Smooth muscle cell of trachea (primary cell): ENCODE measurements around the gene KIAA1614. TPM values are rescaled to one million over a fixed set of nuclear protein-coding genes. Genes with fewer than 3 reads are reported as not detected.

Experiments used
- total RNA-seq: library from RNA; depleted of rRNA; stranded (reverse); fragments of >200 nt; gene quantifications from 2 replicates; pipeline ENCODE4 v1.2.1, GENCODE V29; 2014

Gene KIAA1614, protein sequence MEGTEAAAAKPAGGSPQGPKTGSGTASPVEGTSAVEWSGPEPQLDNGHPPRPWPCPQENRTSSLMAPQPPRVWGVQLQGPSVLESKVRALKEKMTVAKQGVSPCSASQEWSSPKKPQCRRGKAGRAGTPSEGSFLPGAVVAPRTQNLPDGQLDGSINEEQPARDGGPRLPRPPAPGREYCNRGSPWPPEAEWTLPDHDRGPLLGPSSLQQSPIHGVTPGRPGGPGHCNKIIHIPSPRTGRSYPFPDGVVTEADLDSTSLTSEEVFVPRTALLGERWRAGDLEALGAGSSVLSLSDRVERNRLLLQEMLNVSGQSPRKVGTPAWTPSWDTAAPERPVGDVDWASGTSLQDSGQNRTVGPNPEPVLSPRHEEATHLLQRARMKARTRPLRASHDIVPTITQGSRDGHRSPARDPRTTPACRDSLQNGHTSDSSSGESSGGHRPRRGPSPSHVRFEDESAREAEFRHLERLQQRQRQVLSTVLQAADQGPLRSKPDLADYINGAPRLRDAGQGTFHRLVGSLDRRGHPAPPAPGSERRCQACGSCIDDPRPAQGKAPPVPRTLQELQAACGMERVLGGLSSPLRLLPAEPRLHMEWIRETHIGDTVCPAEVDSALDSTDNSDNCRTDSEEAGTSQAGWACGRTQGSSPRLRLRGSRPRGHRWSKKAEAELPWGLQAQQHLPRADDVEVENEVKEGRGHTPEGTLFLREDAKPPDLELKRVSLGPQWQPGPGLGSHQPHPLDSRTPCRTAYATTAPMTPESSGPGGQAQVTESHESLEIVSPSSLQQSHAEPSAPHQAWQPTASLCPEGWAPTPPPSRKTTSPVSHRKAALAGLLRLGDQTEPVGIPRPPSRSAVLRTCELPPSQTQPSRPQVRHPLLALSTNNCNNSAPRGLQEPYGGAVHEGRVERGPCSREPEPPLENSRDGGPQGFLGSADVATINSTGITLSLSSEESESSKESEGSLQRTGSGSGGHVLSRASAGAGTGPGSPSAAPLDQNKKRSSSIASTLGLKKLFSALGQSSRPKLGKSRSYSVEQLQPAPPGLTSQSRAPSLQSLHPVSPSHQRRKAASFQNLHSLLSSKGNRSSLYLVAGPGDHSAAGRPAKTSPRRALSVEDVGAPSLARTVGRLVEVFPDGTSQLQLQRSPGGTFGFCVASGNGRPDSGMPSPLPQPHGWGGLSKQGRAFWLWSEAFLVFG
- total RNA-seq, result 9.6 and 13.7 TPM in 2 replicates

DNA sequence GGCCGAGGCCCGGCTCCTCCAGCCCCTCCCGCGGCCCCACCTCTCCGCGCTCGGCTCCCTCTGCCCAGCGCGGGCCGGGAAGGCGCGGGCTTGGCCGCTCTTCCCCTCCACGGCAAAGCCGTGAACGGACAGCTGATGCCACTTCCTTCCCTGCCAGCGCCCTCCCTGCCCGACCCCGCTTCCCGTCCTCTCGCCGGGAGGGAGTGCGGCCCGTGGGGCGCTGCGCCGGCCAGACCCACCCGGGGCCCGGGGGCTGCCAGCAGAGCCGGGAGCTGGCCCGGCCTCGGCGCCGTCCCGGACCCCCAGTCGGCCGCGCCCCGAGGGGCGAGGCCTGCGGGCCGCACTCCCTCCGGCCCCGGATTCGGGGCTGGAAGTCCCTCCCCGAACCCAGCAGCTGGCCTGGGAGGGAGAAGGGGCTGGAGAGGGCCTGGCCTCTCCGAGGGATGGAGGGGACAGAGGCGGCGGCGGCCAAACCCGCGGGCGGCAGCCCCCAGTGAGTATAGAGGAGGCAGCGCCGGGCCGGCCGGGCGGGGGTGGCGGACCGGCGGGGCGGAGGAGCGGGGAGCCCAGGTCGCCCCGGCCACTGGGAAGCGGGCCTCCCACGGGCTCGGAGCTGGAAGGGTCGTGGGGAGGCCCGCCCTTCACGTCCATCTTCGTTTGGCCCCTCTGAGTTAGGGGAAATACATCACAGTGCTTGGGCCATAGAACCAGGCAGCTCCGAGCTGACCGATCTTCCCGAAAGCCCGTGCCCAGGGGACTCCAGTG lies at the start of gene KIAA1614:
Gene KIAA1614 (plus strand): TSS at position 97 of the 765 bp plus-strand sequence. CDS start 347 bp downstream, at position 444.

Other genes starting within 250 kb of the KIAA1614 start
- 22.0 and 32.6 TPM in 2 replicates for gene STX6, start 110.0 kb downstream of the KIAA1614 start, total RNA-seq
- gene MR1, start 121.1 kb downstream of the KIAA1614 start, total RNA-seq, result 27.6 and 41.2 TPM in 2 replicates
- 25.9 and 39.7 TPM in 2 replicates for gene IER5, start 175.8 kb downstream of the KIAA1614 start, total RNA-seq